ENCODE results near the gene TRIM17.
A peak's percentile ranks its signal among the peaks of the same experiment; 100 is the strongest.

Gene TRIM17, protein sequence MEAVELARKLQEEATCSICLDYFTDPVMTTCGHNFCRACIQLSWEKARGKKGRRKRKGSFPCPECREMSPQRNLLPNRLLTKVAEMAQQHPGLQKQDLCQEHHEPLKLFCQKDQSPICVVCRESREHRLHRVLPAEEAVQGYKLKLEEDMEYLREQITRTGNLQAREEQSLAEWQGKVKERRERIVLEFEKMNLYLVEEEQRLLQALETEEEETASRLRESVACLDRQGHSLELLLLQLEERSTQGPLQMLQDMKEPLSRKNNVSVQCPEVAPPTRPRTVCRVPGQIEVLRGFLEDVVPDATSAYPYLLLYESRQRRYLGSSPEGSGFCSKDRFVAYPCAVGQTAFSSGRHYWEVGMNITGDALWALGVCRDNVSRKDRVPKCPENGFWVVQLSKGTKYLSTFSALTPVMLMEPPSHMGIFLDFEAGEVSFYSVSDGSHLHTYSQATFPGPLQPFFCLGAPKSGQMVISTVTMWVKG

GRCh38 chr1:228416217-228416933 is at the start of gene TRIM17:
TSS of gene TRIM17 (minus strand) at chr1:228416861. CDS start at chr1:228415072, 1,789 bp downstream.
- peak; percentile 11 for DNase-seq

GRCh38 chr1:228465571-228466146 is 49.0 kb upstream of the TRIM17 start:
- no peak for DNase-seq

DNA sequence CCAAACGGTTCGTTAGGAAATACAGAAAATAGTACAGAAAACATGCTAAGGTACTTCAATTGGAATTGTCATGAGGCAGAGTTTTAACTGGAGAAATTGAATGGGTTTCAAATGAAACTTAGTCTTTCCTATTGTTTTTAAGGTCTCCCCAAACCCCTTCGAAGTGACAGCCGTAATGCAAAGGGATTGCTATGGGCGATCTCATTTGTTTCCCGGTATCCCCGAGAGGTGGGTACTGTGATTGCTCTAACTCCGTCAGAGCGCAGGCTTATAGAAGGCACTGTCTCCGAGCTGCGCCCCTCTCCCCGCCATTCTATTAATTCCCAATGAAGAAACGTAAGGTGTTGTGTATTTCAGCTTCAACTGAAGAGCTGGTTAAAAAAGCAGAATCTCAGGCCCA is 48.5 kb upstream of the TRIM17 start:
- DNase-seq: no peak

DNA sequence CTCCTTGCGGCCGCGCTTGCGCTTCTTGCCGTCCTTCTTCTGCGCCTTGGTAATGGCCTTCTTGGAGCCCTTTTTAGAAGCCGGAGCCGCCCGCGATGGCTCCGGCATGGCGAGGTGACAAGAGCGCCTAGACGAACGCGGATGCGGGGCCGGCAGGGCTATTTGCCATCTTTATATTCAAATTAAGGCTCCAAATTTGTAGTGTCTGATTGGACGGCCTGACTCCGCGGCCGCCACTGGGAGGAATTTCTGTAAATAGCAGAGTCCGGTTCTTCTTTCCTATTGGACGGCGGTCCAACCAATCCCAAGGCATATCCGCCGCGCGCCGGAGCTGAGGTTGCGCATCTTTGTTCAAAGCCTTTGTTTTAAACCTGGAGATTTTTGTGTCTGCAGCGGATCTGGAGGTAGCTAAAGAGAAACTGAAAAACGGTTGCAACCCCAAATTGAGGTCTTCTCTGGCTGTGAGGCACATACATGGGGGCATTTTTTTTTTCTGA is 47.9 kb upstream of the TRIM17 start:
- peak; percentile 81 for DNase-seq

DNA sequence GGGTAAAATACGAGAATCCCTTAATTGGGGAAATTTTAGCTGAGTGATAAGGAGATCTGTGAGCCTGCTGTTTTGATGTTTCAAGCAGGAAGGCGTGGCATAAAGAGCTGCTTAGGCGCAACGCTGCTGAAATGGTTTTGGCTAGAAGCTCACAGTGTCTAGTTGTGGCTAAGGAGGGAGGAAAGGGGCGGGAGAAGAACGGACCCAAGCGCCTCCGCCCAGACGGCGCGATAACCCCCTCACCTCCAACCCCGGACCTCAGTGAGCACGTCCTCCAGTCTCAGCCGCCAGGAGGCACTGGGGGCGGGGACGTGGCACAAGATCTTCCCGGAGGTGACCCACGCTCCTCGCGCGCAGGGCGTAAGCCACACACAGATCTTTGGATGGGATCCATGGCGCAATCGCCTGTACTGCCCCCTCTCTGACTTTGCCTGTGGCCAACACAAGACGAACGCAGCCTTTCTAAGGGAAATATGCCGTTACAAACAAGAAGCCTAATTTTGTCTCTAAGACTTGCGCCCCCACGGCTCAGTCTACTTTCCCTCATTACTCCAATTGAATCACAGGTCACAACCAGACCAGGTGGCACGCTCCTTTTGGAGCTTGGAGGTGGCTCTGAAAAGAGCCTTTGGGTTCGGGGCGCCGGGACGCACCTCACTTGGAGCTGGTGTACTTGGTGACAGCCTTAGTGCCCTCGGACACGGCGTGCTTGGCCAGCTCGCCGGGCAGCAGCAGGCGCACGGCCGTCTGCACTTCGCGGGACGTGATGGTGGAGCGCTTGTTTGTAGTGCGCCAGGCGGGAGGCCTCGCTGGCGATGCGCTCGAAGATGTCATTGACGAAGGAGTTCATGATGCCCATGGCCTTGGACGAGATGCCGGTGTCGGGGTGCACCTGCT is 47.1 kb upstream of the TRIM17 start:
- no peak for DNase-seq

GRCh38 chr1:228463009-228463558 is 46.4 kb upstream of the TRIM17 start:
- DNase-seq: no peak

DNA sequence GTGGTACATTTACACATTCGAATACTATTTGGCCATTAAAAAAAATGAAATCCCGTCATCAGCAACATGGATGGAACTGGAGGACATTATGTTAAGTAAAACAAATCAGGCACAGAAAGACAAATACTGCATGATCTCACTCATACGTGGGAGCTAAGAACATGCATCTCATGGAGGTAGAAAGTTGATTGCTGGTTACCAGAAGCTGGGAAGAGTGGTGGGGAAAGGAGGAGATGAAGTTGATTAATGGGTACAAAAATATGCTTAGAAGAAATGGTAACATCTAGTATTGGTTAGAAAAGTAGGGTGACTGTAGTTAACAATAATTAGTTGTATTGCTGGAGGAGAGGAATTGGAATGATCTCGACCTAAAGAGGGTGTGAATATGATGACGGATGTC is 45.9 kb upstream of the TRIM17 start:
- DNase-seq: no peak

- DNase-seq: no peak
Measured at GRCh38 chr1:228460821-228461220, 44.2 kb upstream of the TRIM17 start.

DNA sequence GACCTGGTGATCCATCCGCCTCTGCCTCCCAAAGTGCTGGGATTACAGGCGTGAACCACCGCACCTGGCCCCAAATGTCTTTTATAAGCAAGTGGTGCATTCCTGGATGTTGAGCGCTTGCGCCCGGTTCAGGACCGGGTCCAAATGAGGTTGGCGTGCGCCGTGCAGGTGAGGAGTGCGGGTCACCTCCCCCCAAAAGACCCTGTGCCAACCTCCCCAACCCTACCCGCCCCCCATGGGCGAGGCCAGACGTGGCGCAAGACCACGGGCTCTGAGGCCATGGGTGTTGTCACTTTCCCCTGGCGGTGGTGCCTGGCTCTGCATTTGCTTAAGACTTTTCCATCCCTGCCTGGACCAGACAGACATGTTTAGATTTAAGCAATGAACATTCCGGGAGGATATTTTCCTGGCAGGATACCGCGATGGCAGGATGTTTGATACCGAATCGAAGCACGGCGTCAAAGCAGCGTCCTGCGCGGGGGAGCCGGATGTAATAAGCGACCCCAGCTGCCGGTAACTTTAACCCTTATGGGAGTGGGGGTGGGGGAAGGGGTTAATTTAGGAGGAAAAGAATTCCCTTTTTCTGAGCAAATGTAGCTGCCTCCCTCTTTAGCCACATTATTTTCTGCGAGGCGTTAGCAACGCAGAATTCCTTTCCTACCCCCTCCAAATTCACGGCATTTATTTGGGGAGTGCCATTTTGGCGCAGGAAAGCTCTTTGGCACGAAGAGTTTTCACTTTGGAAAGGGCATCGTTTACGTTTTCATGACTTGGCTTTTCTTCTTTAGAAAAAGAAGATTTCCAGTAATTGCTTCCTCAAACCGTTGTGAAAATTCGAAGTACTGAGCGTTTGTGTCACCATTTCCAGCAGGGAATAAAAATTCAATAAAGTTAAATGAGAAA is 42.7 kb upstream of the TRIM17 start:
- no peak for DNase-seq

DNA sequence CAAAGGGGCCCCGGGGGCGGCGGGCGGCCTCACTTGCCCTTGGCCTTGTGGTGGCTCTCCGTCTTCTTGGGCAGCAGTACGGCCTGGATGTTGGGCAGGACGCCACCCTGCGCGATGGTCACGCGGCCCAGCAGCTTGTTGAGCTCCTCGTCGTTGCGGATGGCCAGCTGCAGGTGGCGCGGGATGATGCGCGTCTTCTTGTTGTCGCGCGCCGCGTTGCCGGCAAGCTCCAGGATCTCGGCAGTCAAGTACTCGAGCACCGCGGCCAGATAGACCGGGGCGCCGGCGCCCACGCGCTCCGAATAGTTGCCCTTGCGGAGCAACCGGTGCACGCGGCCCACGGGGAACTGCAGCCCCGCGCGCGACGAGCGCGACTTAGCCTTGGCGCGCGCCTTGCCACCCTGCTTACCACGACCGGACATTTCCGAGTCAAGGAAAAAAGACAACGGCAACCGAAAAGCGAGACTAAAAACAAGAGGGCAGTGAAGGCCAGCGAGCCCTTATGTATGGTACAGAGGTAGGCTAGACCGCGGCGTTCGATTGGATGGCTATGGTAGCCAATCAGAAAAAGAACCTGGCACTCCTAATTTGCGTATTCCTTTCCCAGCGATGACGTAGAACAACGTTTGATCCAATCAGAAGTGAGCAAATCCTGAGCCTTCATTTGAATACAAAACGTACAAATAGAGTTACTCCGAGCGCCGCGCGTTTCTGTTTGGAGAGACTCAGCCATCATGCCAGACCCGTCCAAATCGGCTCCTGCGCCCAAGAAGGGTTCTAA is 40.9 kb upstream of the TRIM17 start:
- DNase-seq: peak; percentile 89

DNA sequence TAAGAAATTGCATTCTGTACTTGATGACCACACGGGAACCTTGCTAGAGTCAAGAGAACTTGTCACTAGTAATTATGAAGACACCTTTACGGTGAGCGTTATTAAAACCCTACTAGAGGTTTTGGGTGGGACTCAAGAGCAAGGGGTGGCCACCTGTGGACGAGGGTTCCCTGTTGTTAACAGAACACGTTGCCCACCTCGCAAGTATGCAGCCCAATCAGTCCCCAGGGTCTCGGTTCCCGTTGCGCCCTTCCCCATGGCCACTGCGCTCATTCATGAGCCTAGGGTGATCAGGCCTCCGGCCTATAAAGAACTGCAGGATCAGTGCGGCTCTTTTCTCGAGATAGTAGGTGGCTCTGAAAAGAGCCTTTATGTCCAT is 40.3 kb upstream of the TRIM17 start:
- no peak for DNase-seq

GRCh38 chr1:228456252-228457016 is 39.8 kb upstream of the TRIM17 start:
- no peak for DNase-seq

DNA sequence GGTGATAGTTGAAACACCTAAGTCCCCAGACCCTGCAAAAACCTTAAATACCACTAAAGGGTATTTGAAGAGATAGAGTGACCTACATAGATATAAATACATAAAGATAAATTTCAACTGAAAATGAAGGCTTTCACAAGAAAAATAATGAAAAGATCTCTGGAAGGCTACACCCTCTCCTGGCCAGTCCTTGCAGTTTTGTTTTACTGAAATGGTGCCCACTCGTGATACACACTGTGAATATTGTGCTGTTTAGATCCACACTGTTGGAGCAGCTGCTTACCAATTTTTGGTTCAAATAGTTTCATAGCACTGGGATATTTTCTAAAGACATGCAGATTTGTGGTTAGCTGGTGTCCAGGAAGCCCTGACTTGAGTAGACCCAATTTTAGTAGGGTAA is 39.1 kb upstream of the TRIM17 start:
- no peak for DNase-seq

GRCh38 chr1:228454238-228454637 is 37.6 kb upstream of the TRIM17 start:
- no peak for DNase-seq

- no peak for DNase-seq
Measured at GRCh38 chr1:228453614-228454013, 37.0 kb upstream of the TRIM17 start.

GRCh38 chr1:228453022-228453560 is 36.4 kb upstream of the TRIM17 start:
- no peak for DNase-seq

DNA sequence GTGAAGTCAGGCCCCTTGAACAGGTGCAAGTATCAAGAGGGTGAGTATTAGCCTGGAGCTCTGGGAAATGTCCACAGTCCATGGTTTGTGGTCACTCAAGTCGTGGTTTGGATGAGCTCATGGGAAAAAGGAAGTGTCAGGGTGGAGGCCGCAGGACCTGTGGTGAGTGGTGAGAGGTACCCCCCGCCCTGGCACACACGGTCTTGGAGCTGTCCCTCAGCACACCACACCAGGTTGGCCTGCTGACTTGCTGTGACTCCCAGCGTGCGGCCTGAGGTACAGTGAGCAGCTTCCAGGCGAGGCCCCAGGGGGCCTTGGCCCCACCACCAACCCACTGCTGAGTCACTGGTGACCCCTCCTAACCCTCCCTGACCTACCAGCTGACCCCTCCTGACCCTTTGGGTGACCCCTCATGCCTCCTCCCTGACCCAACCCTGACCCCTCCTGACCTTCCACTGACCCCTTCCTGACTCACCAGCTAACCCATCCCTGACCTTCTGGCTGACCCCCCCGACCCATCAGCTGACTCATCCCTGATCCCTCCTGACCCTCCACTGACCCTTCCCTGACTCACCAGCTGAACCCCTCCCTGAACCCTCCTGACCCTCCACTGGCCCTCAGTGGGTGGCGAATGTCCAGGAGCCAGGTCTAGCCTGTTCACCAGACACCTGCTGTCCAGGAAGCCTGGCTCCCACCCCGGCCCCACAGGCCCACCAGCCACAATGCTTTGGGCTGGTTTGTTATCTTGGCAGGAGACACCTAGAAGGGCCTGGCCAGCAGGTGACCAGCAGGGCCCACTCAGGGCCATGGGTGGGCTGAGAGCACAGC is 35.7 kb upstream of the TRIM17 start:
- DNase-seq: no peak

DNA sequence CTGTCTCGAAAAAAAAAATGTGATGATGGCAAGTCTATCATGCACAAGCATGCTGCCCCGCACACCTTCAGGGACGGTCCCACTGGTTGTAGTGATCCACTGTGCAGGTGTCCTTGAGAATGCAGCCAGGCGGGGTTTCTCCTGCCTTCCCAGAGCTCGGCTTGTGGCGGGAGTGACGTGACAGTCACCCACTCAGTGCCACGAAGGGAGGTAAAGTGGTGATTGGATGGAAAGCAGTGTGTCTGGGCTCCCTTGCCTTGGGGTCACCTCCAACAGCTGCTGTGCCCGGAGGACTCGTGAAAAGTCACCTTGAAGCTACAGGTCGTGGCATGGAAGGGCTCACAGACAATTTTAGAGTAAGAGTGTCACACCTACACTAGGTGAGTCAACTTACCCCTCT is 33.5 kb upstream of the TRIM17 start:
- no peak for DNase-seq

Measured in NCI-H1105 (cell line).